ENCODE measurements around the gene KRTAP9-9.

The KRTAP9-9 gene

DNA sequence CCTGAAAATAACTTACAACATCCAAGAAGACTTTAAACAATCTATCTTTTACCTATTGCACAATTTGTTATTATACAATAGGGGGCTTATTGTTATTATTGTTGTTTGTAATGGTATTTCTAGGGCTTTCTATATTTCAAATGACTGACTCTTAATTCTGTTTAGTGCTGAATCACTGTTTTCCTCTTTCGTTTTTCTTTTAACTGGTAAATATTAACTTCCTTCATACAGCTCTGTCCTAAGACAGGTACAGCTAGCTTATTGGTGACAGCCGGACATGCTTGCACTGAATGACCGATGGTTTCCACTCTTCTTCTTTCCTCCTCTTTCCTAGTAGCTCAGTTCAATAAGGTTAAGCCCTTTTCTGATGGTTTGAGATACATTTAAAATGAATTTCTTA, 31.9 kb downstream of the KRTAP9-9 start:
- TF ChIP-seq, protein P1, sequence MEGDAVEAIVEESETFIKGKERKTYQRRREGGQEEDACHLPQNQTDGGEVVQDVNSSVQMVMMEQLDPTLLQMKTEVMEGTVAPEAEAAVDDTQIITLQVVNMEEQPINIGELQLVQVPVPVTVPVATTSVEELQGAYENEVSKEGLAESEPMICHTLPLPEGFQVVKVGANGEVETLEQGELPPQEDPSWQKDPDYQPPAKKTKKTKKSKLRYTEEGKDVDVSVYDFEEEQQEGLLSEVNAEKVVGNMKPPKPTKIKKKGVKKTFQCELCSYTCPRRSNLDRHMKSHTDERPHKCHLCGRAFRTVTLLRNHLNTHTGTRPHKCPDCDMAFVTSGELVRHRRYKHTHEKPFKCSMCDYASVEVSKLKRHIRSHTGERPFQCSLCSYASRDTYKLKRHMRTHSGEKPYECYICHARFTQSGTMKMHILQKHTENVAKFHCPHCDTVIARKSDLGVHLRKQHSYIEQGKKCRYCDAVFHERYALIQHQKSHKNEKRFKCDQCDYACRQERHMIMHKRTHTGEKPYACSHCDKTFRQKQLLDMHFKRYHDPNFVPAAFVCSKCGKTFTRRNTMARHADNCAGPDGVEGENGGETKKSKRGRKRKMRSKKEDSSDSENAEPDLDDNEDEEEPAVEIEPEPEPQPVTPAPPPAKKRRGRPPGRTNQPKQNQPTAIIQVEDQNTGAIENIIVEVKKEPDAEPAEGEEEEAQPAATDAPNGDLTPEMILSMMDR (IDR thresholded peaks at IDR 0.05; ENCODE audit: insufficient read depth, low read length, poor library complexity, severe bottlenecking) = no peak
- no peak for TF ChIP-seq EZH2phosphoT487 (conservative IDR thresholded peaks at IDR 0.05; ENCODE audit: low read length)

DNA sequence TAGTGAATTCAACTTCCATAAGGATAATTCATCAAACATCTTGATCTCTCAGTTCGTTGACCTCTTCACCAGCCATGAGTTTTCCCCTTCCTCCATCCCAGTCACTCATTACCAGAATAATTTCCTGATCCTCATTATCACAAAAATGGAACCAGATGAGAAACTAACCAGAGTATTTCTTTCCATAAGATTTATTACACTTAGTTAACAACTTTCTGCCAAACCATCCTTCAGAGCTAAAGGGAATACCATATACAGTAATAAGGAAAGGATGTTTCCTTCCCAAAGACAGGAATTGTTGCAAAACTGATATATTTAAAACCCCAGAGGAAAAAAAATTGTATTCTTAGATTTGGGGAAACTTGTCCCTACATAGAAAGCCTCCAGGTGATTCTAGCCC, 38.8 kb downstream of the KRTAP9-9 start:
- Histone ChIP-seq H3K9me3 (ENCODE audit: insufficient read depth, low read length) (no peaks in the 10 kb centered on the region), H4K20me1 (ENCODE audit: low read depth, low read length) (no peaks in the 10 kb centered on the region), H3K27me3 (ENCODE audit: low read length) (no peaks in the 10 kb centered on the region), H3F3A (ENCODE audit: insufficient read depth) (no peaks in the 10 kb centered on the region), H3K9me2 (replicated peaks; ENCODE audit: insufficient read depth, low read length) (no peaks in the 10 kb centered on the region), H3K4me3 (ENCODE audit: insufficient read depth, low read length, poor library complexity, severe bottlenecking) (no peak overlapping the region), H2AFZ (ENCODE audit: low read depth, low read length, severe bottlenecking) (no peak overlapping the region), H3K79me2 (ENCODE audit: insufficient read depth, low read length) (no peaks in the 10 kb centered on the region), H3K27ac (ENCODE audit: low read depth, low read length) (no peak overlapping the region), H3K9ac (ENCODE audit: low read length) (no peak overlapping the region), H3K4me2 (ENCODE audit: low read depth, low read length, poor library complexity, severe bottlenecking) (no peak overlapping the region), H3K36me3 (ENCODE audit: low read length) (no peaks in the 10 kb centered on the region)
- TF ChIP-seq, protein P1 (IDR thresholded peaks at IDR 0.05; ENCODE audit: insufficient read depth, low read length, poor library complexity, severe bottlenecking) = no peak
- no peak for TF ChIP-seq EZH2phosphoT487 (conservative IDR thresholded peaks at IDR 0.05; ENCODE audit: low read length)

More for the DNA sequence above, 31.9 kb downstream of the KRTAP9-9 start:
- Histone ChIP-seq H3K9ac (ENCODE audit: low read length) (no peak overlapping the region), H3K9me2 (replicated peaks; ENCODE audit: insufficient read depth, low read length) (no peaks in the 10 kb centered on the region), H3K4me2 (ENCODE audit: low read depth, low read length, poor library complexity, severe bottlenecking) (no peak overlapping the region), H3F3A (ENCODE audit: insufficient read depth) (no peaks in the 10 kb centered on the region), H3K27ac (ENCODE audit: low read depth, low read length) (no peak overlapping the region), H4K20me1 (ENCODE audit: low read depth, low read length) (no peaks in the 10 kb centered on the region), H3K9me3 (ENCODE audit: insufficient read depth, low read length) (no peaks in the 10 kb centered on the region), H3K36me3 (ENCODE audit: low read length) (no peaks in the 10 kb centered on the region), H3K4me3 (ENCODE audit: insufficient read depth, low read length, poor library complexity, severe bottlenecking) (no peak overlapping the region), H2AFZ (ENCODE audit: low read depth, low read length, severe bottlenecking) (no peak overlapping the region), H3K27me3 (ENCODE audit: low read length) (no peaks in the 10 kb centered on the region), H3K79me2 (ENCODE audit: insufficient read depth, low read length) (no peaks in the 10 kb centered on the region)

DNA sequence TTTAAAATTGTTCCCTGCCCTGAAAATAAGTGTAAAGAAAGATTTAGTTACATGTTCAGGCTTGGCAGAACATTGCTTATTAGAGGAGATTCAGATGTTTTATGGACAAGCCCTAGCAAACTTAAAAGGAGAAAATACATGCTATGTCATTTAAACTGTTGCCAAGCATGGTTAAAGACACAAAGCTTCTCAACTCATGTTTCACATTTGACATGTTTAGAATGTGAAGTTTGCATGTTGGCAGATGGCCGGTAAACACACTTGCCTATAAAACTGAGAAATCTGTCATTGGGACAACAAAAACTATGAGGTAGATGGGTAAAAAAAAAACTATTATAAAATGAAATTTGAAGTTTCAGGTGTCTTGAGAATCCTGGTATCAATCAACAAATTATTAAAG, 41.7 kb downstream of the KRTAP9-9 start:
- H3K27ac ChIP-seq (ENCODE audit: low read depth, low read length) = no peak overlapping the region
- H3K9me3 ChIP-seq (ENCODE audit: insufficient read depth, low read length) = no peaks in the 10 kb centered on the region
- no peak for TF ChIP-seq EZH2phosphoT487 (conservative IDR thresholded peaks at IDR 0.05; ENCODE audit: low read length)
- TF ChIP-seq, protein P1 (IDR thresholded peaks at IDR 0.05; ENCODE audit: insufficient read depth, low read length, poor library complexity, severe bottlenecking) = no peak
- no peaks in the 10 kb centered on the region for H3F3A ChIP-seq (ENCODE audit: insufficient read depth)
- H3K4me2 ChIP-seq (ENCODE audit: low read depth, low read length, poor library complexity, severe bottlenecking) = no peak overlapping the region
- H3K9ac ChIP-seq (ENCODE audit: low read length) = no peak overlapping the region
- H4K20me1 ChIP-seq (ENCODE audit: low read depth, low read length) = no peaks in the 10 kb centered on the region
- no peaks in the 10 kb centered on the region for H3K27me3 ChIP-seq (ENCODE audit: low read length)
- H3K79me2 ChIP-seq (ENCODE audit: insufficient read depth, low read length) = no peaks in the 10 kb centered on the region
- no peaks in the 10 kb centered on the region for H3K36me3 ChIP-seq (ENCODE audit: low read length)
- H3K9me2 ChIP-seq (replicated peaks; ENCODE audit: insufficient read depth, low read length) = no peaks in the 10 kb centered on the region
- no peak overlapping the region for H3K4me3 ChIP-seq (ENCODE audit: insufficient read depth, low read length, poor library complexity, severe bottlenecking)
- no peak overlapping the region for H2AFZ ChIP-seq (ENCODE audit: low read depth, low read length, severe bottlenecking)

Measured in SU-DHL-6 (cell line).